A172 (cell line): ENCODE data around the gene STEAP4. TPM values are rescaled to one million over a fixed set of nuclear protein-coding genes. Genes with fewer than 3 reads are reported as not detected.
"Not testable (repeated sequence)": the region's sequence is repeated elsewhere in the genome, so short reads cannot be mapped to it uniquely, and the experiment has no call there.

Experiments
- DNase-seq: peaks from one replicate; pipeline ENCODE4 v3.0.0-alpha.2; 2015; ENCODE audit warnings: low spot score
- total RNA-seq: library from RNA; depleted of rRNA; stranded (reverse); fragments of >200 nt; shearing (Covaris generic); gene quantifications from 2 replicates; pipeline ENCODE4 v1.2.3, GENCODE V29; 2014

Gene STEAP4
- total RNA-seq, 1 experiment from 2014 or later = not detected

DNA sequence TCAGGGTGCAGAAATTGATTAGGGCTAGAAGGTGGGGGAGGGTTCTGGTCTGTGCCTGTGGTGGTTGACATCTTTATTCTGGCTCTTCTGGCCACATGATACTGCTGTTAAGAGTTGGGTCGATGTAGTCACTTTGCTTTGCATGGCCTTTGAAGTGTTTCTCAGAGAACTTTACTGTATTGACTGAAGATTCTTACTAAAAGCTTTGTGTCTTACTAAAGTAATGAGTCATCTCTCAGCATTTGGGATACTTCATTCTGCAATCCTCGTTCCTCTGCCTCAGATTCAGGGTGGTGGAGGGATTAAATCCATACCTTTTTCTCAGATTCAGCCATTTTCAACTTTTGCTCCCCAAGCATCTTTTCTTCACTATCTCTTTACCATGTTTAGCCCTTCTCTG is 38.6 kb downstream of the STEAP4 start:
- no peak for DNase-seq

DNA sequence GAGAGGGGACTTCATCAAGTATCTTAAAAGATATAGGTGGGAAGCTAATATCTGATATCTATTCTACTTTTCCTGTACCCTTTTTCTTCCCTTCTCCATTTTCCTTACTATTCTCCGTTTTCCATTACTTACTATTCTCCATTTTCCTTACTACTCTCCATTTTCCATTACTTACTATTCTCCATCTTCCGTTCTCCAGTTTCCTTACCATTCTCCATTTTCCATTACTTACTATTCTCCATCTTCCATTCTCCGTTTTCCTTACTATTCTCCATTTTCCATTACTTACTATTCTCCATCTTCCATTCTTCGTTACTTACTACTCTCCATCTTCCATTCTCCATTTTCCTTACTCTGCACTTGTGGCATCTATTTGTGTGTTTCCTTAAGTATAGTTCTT is 39.3 kb downstream of the STEAP4 start:
- no peak for DNase-seq

DNA sequence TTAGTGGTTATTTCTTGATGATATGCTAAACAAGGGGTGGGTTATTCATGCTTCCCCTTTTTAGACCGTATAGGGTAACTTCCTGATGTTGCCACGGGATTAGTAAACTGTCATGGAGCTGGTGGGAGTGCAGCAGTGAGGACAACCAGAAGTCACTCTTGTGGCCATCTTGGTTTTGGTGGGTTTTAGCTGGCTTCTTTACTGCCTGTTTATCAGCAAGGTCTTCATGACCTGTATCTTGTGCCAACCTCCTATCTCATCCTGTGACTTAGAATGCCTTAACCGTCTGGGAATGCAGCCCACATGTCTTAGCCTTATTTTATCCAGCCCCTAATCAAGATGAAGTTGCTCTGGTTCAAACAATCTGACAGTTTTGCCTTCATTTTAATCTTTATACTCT is 41.7 kb downstream of the STEAP4 start:
- peak; percentile 40 for DNase-seq

DNA sequence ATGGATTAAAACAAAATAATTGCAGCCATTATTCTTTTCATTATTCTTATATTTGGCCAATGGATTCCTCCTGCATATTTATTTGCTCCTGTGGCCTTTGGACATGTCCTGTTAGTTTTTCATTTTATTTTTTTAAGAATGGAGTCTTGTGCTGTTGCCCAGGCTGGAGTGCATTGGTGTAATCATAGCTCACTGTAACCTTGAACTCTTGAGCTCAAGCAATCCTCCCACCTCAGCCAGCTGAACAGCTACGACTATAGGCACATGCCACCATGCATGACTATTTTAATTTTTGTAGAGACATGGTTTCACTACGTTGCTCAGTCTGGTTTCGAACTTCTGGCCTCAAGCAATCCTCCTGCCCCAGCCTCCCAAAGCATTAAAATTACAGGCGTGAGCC is 44.1 kb downstream of the STEAP4 start:
- no peak for DNase-seq

DNA sequence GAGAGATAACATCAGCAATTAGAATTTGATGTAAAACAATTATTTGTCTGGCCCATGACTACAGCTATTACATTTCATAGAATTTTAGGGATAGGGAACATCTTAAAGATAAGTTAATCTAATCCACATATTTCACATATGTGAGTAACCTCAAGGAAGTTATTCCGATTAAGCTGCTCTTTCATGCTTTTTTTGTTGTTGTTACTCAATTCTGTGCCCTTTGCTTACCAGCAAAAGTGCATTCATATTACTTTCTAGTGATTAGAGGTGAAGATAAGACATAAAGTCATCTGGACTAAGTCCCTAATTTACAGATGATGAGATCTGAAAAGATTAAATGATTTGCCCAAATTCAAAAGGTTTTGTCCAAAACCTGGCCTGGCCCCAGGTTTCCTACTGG is 46.0 kb downstream of the STEAP4 start:
- no peak for DNase-seq

DNA sequence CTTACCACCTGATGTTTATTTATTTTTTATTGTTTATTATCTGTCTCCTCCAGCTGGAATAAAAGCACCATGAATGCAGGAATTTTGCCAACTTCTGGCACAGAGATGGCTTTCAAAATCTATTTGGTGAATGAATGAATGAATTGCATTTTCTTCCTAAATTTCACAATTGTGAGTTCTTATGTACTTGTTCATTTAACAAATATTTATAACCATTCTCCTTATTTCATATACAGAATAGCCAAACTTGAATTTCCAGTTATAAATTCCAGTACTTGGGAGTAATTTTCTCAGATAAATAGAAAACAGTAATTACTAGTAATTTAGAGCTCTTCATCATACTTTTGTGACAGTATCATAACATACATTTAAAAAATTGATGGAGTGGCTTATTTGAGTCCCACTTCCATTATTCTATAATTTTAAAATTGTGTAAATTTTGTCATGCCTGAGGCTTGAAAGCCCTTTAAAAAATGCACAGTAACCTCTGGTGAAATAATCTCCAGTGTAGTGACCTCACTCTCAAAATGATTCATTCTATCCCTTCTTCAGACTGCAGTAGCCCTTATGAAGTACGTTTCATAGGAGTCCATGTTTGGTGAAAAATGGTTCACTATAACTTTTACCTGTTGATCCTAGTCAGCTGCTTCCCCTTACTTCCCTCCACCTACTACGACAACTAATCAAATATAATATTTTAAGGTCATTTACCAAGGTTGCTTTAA is 46.9 kb downstream of the STEAP4 start:
- DNase-seq = no peak

DNA sequence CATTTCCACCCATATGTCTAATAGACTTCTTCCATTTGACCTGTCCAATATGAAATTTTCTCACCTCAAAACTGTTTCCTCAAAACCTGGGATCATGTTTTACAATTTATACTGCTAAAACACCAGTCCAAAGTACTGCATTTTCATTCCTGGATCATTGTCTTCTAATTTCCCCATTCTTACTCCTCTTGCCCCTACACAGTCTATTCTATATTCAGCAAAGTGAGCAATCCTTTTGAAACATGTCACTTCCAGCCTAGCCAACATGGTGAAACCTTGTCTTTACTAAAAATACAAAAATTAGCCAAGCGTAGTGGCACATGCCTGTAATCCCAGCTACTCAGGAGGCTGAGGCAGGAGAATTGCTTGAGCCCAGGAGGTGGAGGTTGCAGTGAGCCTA is 48.4 kb downstream of the STEAP4 start:
- not testable (repeated sequence) for DNase-seq

DNA sequence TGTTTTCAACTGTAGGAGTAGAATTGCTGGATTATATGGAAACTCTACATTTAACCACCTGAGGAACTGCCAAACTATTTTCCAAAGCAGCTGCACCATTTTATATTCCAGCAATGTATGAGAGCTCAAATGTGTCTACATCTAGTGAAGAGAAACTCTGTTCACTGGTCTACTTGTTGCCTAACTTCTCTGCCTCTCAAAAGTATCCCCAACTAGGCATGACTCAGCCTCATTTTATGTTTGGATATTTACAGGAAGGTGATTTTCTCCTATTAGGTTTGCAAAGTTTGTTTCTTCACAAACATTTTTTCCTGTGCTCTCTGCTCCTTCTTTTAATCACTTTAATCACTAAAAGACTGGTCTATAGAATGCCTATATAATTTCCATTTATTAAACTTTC is 49.8 kb downstream of the STEAP4 start:
- no peak for DNase-seq

DNA sequence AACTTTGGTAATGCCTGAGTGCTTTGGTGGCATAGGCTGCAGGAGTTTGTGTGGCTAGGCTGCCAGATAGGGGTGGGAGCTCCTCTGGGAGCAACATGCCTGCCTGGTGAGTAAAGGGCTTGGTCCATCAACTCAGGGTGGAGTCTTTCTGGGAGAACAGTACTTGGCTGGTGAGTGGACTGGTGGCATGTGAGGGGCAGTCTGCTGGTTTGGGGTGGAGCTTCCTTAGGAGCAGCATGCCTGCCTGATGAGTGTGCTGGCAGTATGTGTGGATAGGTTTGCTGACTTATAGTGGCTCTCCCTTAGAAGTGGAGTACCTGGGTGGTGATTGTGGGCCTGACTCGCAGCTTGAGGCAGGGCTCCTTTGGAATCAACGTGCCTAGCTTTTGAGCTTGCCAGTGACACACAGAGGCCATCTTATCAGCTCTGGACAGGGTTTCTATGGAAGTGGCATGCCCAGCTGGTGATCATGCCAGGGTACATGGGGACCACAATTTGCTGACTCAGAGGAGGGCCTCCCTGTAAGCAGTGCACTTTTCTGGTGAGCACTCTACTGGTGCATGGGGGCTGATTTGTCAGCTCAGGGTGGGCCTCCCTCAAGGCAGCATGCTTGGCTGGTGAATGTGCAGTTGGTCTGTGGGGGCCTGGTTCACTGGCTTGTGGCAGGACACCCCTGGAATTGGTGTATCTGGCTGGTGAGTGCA is 51.8 kb downstream of the STEAP4 start:
- DNase-seq = peak; percentile 85

DNA sequence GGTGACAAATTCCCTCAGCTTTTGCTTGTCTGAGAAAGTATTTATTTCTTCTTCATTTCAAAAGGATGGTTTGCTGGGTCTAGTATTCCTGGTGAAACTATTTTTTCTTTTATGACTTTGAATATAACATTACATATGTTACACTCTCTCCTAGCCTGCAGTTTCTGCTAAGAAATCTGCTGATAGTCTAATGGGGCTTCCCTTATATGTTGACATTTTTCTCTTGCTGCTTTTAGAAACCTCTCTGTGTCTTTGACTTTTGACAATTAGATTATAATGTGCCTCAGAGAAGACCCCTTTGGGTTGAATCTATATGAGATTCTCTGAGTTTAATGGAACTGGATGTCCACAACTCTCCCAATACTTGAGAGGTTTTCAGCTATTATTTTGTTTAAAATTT is 53.1 kb downstream of the STEAP4 start:
- DNase-seq = no peak

DNA sequence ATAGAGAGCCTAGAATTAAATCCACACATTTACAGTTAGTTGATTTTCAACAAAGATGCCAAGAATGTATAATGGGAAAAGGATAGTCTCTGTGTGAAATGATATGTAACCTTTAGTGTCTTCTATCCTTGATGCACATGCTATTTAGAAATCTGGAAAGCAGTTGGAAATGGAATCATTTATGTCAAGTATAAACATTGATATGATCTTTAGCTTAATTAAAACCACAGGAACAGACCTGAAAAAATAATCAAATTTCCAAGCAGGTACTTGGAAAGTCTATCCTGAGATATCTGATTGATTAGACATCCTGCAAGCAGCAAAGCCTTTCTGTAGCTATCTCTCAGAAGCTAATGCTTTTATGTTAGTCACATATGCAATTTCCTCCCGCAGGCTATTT is 62.4 kb downstream of the STEAP4 start:
- no peak for DNase-seq

DNA sequence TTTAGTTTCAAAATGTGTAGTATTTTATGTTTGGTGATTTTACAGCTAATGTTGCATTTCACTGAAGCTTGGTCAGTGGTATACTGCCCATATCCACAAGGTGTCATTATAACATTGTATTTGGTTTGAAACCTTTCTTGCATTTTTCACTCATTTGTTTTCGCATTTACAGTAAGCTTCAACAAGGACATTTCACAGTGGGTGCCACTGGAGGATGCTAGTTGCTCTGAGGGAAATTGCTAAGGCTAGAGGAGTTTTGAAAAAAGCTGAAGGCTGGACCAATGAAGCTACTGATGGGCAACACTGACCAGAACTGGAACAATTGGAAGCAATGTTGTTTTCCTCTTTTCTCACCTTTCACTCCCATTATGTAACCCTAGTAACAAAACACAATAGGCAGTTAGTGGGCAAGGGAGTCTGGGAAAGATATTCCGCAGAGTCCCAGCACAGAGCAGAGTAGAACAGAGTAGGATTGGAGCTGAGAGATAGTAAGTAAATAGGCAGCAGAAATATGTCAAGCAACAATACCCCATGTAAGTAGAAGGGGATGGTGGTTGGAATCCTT is 63.3 kb downstream of the STEAP4 start:
- DNase-seq = peak; percentile 80

DNA sequence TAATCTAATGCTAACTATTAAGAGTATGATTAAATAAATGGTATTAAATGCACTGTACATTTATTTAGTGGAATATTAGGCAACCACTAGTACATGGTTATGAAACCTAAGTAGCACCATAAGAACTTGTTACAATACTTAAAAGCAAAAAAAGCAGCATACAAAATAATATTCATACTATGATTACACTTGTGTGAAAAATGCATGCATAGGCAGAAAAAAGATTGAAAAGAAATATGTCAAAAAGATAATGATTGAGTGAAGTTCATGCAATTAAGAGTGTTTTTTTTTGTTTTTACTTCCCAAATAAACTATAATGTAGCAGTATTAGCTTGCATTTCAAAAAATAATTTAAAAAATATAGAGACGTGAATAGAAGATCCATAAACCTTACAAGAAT is 66.8 kb downstream of the STEAP4 start:
- DNase-seq = no peak

DNA sequence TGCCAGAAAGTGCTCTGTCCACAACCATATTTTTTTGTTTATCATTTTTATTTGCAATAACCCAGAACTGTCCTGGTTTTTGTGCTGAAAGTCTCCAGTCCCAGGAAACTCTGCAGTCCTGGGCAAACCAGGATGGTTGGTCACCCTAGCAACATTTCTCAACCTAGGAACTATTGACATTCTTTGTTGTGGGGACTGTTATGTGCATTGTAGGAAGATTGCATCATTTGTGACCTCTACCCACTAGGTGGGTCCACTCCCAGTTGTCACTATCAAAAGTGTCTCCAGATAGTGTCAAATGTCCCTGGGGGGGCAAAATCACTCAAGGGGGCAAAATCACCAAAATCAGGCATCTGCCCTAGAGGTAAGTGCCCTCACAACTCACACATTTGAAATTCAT is 72.9 kb downstream of the STEAP4 start:
- DNase-seq = no peak

DNA sequence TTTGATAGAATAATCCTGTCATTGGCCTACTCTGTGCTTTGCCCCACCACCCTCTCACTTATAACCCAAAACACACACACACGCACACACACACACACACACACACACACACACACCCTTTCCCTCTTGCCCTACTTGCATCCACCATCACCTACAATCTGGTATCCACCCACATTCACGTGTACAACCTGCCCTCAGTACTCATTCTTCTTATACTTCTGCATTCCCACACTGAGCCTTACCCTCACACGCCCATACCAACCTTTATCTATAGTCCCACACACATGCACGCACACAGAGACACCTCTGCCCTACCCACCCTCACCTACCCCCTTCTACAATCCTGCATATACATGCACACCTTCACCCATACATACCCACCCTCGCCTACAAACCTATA is 76.0 kb downstream of the STEAP4 start:
- no peak for DNase-seq

DNA sequence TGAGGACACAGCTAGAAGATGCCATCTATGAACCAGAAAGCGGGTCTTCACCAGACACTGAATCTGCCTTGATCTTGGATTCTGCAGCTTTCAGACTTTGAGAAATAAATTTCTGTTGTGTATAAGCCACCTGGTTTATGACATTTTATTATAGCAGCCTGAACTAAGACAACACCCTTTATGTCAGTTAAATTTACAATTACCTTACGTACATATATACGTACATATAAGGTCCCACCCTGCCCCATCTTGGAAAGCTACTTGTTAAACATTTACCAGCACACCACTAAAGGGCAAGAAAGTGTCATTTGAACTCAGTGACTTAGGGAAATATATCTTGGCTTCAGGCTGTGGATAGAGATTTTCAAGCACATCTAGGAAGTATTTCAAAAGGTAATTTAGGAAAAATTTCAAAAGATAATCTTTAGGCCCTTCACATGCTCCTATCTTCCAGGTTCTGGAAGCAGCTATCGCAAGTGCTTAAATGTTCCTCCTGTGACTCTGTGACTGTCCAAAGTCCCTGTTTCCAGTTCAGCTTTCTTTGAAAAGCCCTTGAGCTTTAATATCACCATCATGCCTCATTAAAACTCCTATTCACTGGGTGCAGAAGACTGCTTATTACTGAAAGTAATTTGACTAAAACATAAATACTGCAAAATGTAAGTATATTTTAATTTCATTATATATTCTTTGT is 77.2 kb downstream of the STEAP4 start:
- DNase-seq = no peak

DNA sequence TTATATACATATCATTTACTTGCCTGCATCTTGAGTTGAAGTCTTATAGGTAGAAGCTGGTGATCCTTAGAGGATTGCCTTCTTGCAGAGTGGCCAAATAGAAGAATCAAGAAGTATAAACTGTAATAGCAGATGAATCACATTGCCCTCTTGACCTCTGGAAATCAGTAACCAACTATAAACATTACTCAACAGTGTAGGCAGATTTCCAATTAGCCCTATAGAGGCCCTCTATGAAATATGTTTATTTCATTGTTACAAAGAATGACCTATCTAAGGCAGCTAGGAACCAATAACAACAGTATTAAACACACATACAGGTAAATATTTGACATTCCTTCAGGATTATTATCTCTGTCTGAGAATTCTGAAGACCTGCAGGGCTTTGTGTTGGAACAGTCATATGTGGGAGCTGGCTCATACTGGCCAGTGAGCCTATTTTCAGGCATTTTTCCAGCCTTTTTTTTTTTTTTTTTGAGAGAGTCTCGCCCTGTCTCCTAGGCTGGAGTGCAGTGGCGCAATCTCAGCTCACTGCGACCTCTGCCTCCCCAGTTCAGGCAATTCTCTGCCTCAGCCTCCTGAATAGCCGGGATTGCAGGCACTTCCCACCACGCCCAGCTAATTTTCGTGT is 79.7 kb downstream of the STEAP4 start:
- peak; percentile 88 for DNase-seq

DNA sequence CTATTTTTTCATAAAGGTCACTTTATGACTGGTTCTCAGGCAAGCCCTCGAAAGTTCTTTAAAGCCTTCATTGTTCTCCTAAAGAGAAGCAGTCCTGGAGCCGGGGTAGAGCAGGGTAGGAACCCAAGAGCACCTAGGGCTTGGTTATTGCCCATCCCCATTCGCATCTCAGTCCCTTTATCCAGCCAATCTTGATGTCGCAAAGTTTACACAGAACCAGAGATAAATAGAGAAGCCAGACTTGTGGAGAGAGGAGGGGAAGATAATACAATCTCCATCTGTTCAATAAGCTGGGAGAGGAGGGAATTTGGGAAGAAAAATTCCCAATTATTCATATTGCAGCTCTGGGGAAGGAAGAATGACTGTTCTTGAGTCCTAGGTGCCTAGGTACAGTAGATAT is 80.5 kb downstream of the STEAP4 start:
- DNase-seq = no peak

DNA sequence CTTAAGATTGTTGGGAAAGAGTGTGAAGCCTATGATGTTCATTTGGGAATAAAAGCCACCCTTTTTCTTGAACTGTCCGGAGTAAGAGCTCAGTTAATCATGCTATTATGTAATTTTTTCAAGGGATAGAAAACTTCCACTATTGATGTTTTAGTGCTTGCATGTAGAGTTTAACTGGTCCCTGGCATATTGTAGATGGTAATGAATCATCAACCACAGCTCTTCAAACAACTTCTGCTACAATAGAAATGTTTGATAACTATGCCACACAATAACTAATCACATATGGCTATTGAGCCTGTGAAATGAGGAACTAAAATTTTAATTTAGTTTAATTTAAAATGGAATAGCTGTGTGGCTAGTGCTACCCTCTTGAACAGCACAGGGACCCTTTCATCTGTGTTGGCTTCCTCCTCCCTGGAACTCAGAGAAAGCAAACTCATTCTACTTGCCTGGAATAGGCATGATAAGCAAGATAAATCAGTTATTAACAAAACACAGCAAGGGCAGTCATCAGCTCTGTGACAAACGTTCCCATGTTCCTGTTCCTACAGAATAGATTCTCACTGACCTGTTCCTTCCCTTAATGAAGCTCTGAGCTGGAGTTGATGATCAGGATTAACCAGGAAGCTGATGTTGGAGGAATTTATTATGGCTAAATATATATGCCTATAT is 82.0 kb downstream of the STEAP4 start:
- peak; percentile 41 for DNase-seq

DNA sequence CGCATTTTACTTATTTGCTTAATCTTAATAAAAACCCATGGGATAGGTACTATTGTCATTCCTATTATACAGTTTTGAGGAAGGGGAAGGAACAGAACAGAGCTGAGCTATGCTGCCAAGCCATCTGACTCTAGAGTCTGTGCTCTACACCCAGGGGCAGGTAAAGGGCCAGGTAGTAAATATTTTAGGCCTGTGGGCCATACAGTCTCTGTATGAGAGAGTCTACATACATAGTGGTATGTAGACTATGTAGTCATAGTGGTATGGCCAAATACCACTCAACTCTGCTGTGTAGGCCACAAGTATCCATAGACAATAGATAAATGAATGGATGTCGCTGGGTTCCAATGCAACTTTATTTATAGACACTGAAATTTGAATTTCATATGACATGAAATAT is 83.4 kb downstream of the STEAP4 start:
- DNase-seq = no peak
